Stimulated activated CD8-positive, alpha-beta memory T cell treated with anti-CD3 and anti-CD28 coated beads, Interleukin-15, amount 100 ng/mL, for 48 hours (primary cell): ENCODE measurements around the gene PMVK.

Experiments
- DNase-seq, 2 donors: peaks; one replicate each; pipeline ENCODE4 v3.0.0-alpha.2; 2020; ENCODE audit warnings: low read depth in 2 of 2

PMVK gene

GRCh38 chr1:154881820-154882535, 54.5 kb downstream of the PMVK start:
- no peak for DNase-seq

GRCh38 chr1:154880671-154881070, 55.8 kb downstream of the PMVK start:
- no peak for DNase-seq

GRCh38 chr1:154879038-154879421, 57.5 kb downstream of the PMVK start:
- DNase-seq, result no peak

- peak; percentile 56 to 57 for DNase-seq
Measured at GRCh38 chr1:154878371-154879037, 58.0 kb downstream of the PMVK start.

- no peak for DNase-seq
Measured at GRCh38 chr1:154877370-154877974, 59.0 kb downstream of the PMVK start.

- no peak for DNase-seq
Measured at GRCh38 chr1:154876842-154877369, 59.6 kb downstream of the PMVK start.
